IPS-18c (cell line): Measurements from ENCODE around the gene ZNF605.
"Not testable (repeated sequence)": the region's sequence is repeated elsewhere in the genome, so short reads cannot be mapped to it uniquely, and the experiment has no call there.

Experiments used
- H3K4me3 ChIP-seq: 2 replicates; pipeline ENCODE4 v1.7.0; 2013; ENCODE audit warnings: low read depth, mild to moderate bottlenecking, low read length, moderate library complexity; ENCODE audit not compliant: insufficient read depth
- H3K9me3 ChIP-seq: one replicate; pipeline ENCODE4 v1.6.1; 2013; ENCODE audit warnings: mild to moderate bottlenecking, low read length, moderate library complexity; ENCODE audit not compliant: control insufficient read depth, insufficient read depth

ZNF605 gene

DNA sequence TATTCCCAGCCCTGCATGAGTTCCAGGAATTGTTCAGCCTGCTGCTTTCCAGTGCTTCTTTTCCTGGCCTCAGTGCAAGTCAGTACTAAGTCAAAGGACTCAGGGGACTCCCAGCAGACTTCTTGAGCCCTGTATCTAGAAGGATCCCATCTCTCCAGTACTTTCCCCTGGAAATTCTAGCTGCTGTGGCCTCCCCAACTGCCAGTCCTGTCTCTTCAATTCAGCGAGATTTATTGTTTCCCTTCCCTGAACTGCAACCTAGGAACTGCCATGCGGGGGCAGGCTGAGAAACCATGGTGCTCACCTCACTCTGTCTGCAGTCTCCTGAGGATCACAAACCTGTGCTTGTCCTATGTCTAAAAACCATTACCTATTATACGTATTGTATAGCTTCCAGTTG is 31.8 kb downstream of the ZNF605 start:
- peaks cover 36% of the 10 kb centered on the region for H3K9me3 ChIP-seq
- no peak overlapping the region for H3K4me3 ChIP-seq

DNA sequence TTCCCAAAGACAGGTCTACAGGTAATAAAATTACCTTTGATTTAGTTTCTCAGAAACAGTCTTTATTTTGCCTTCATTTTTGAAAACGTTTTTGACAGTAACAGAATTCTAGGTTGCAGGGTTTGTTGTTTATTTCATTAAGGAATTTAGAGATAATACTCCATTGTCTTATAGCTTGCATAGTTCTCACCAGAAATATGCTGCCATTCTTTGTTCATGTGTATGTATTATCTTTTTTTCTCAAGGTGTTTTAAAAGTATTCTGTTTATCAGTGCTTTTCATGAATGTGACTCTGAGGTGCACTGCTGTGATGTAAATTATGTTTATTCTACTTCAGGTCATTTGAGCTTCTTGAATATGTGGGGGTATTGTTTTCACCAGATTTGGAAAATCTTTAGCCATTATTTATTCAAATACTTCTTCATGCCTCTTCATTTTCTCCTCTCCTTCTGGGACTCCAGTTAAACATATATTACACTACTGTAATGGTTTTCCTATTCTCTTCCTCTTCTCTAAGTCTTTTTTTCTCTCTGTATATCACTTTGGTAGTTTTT is 32.7 kb downstream of the ZNF605 start:
- Histone ChIP-seq H3K9me3 (peaks cover 29% of the 10 kb centered on the region), H3K4me3 (no peak overlapping the region)

DNA sequence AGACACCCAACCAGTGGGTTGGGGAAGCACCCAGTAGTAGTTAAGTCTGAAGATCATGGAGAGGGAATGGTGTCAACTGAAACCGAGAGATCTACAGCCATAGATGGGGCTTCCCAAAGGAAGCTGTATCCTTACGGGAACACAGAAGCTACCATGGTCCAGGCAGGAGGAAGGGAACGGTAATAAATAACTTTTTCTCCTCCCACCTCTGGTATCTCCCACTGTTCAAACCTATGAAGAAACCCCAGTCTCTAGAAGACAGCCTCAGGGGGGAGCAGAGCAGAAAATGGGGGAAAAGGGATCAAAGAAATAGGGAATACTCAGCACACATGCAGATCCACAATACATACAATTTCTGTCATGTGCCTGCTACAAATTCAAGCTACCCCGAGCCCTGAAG is 33.4 kb downstream of the ZNF605 start:
- Histone ChIP-seq H3K4me3 (no peak overlapping the region), H3K9me3 (peaks cover 33% of the 10 kb centered on the region)

- H3K9me3 ChIP-seq, result peaks cover 38% of the 10 kb centered on the region
- H3K4me3 ChIP-seq, result no peak overlapping the region
These were observed 34.4 kb downstream of the ZNF605 start for GRCh38 chr12:132921685-132922084.

GRCh38 chr12:132918680-132919079 is 37.4 kb downstream of the ZNF605 start:
- Histone ChIP-seq H3K4me3 (no peak overlapping the region), H3K9me3 (peaks cover 20% of the 10 kb centered on the region)

DNA sequence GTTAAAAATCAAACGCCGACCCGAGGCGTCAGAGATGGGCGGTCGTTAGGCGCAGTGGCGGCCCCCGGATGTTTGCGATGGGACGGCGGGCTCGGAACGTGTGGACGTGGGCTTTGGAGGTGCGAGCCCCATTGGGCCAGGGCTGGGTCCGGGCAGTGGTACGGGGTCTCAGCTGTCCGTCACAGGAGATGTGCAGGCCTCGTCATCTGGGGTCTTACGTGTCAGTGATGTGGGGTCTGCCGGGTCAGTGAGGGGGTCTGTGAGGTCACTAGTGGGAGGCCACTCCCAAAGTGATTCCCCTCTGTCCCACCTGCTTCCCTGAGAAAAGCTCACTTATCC is 47.1 kb downstream of the ZNF605 start:
- peaks cover 2% of the 10 kb centered on the region for H3K9me3 ChIP-seq
- peak overlapping the region; percentile 71 for H3K4me3 ChIP-seq

GRCh38 chr12:132908145-132909029 is 47.7 kb downstream of the ZNF605 start:
- Histone ChIP-seq H3K9me3 (peaks cover 2% of the 10 kb centered on the region), H3K4me3 (peak overlapping the region; percentile 71)

GRCh38 chr12:132907789-132908144 is 48.3 kb downstream of the ZNF605 start:
- H3K4me3 ChIP-seq, result peak overlapping the region; percentile 71

GRCh38 chr12:132907216-132907615 is 48.9 kb downstream of the ZNF605 start:
- Histone ChIP-seq H3K4me3 (no peak overlapping the region), H3K9me3 (peaks cover 2% of the 10 kb centered on the region)

More at GRCh38 chr12:132907789-132908144, 48.3 kb downstream of the ZNF605 start:
- H3K9me3 ChIP-seq, result not testable (repeated sequence)

DNA sequence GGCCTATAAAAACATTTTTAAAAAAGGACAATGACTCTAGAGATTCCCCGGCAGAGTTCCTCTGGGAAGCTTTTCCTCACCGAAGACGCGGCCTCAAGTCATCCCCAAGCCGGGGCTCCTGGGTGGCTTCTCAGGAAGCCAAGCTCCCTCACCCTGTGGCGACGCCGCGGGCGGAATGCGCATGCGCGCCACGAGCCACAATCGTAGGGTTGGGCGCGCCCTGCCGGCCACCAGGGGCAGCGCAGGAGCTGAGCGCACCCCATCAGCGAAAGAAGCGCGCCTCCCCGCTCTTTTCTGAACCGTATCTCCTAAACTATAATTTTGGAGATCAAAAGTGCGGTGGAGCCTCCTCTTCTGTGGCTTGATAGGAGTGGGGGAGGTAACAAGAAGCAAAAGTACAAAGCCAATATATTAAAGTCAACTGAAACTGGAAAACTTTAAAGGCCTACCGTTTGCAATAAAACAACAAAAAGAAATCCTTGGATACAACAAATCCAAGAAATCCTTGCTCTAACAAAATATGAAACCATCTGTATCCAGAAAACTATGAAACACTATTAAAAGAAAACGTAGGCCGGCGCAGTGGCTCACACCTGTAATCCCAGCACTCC is 51.3 kb downstream of the ZNF605 start:
- no peak overlapping the region for H3K4me3 ChIP-seq

GRCh38 chr12:132899033-132899432 is 57.1 kb downstream of the ZNF605 start:
- no peak overlapping the region for H3K4me3 ChIP-seq
- no peaks in the 10 kb centered on the region for H3K9me3 ChIP-seq

More for the DNA sequence above, 51.3 kb downstream of the ZNF605 start:
- peaks cover 2% of the 10 kb centered on the region for H3K9me3 ChIP-seq

- no peak overlapping the region; the same call in 1 of the 2 replicates for H3K4me3 ChIP-seq
- H3K9me3 ChIP-seq, result peaks cover 5% of the 10 kb centered on the region
These were observed 67.3 kb downstream of the ZNF605 start for GRCh38 chr12:132888852-132889251.

GRCh38 chr12:132887513-132888351 is 68.4 kb downstream of the ZNF605 start, which contains the start of gene CHFR:
TSS of gene CHFR (minus strand) at chr12:132887605. CDS start at chr12:132887328, 277 bp downstream.
- H3K9me3 ChIP-seq, result peaks cover 5% of the 10 kb centered on the region

GRCh38 chr12:132886529-132887477 is 69.3 kb downstream of the ZNF605 start:
- peaks cover 5% of the 10 kb centered on the region for H3K9me3 ChIP-seq

More at GRCh38 chr12:132887513-132888351, 68.4 kb downstream of the ZNF605 start, which contains the start of gene CHFR:
- peak within 1 kb of the TSS; percentile 95 for H3K4me3 ChIP-seq

DNA sequence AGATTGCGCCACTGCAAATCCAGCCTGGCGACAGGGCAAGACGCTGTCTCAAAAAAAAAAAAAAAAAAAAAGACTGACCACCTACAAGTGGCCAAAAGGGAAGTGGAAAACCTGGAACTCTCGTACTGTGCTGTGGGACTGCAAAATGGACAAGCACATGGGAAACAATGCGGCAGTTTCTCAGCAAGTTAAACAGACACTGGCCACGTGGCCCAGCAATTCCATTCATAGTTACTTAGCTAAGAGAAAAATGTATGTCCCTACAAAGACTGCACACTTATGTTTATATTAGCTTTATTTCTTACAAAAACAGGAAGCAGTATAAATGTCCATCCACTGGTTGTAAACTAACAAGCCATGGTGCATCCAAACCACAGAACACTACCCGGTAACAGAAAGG is 74.3 kb downstream of the ZNF605 start:
- no peaks in the 10 kb centered on the region for H3K9me3 ChIP-seq
- no peak overlapping the region for H3K4me3 ChIP-seq

More at GRCh38 chr12:132886529-132887477, 69.3 kb downstream of the ZNF605 start:
- H3K4me3 ChIP-seq, result peak overlapping the region; percentile 75

DNA sequence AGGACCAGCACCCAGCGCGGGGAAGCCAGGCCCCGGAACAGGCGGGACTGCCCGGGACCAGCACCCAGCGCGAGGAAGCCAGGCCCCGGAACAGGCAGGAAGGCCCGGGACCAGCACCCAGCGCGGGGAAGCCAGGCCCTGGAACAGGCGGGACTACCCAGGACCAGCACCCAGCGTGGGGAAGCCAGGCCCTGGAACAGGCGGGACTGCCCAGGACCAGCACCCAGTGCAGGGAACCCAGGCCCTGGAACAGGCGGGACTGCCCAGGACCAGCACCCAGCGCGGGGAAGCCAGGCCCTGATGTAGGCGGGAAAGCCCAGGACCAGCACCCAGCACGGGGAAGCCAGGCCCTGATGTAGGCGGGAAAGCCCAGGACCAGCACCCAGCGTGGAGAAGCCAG is 81.5 kb downstream of the ZNF605 start:
- not testable (repeated sequence) for H3K9me3 ChIP-seq, H3K4me3 ChIP-seq
